GM19240 (cell line): ENCODE measurements around the gene ITSN2.
"Not testable (repeated sequence)": the region's sequence is repeated elsewhere in the genome, so short reads cannot be mapped to it uniquely, and the experiment has no call there.

Experiments
- DNase-seq: peaks from one replicate; pipeline ENCODE4 v3.0.0; 2011; ENCODE audit warnings: low spot score; ENCODE audit not compliant: insufficient read length

Gene ITSN2

GRCh38 chr2:24220554-24221291, 139.6 kb downstream of the ITSN2 start:
- no peak for DNase-seq

GRCh38 chr2:24214880-24215279, 145.5 kb downstream of the ITSN2 start:
- peak; percentile 74 for DNase-seq

GRCh38 chr2:24211408-24211807, 148.9 kb downstream of the ITSN2 start:
- DNase-seq: no peak

GRCh38 chr2:24210723-24211122, 149.6 kb downstream of the ITSN2 start:
- DNase-seq: no peak

- no peak for DNase-seq
Measured at GRCh38 chr2:24210106-24210455, 150.3 kb downstream of the ITSN2 start.

GRCh38 chr2:24209389-24210105, 150.8 kb downstream of the ITSN2 start:
- no peak for DNase-seq

GRCh38 chr2:24208490-24208889, 151.8 kb downstream of the ITSN2 start:
- no peak for DNase-seq

GRCh38 chr2:24207359-24207758, 153.0 kb downstream of the ITSN2 start:
- no peak for DNase-seq

GRCh38 chr2:24206714-24207113, 153.6 kb downstream of the ITSN2 start:
- DNase-seq: no peak

- DNase-seq: no peak
Measured at GRCh38 chr2:24206242-24206641, 154.1 kb downstream of the ITSN2 start.

GRCh38 chr2:24205131-24205530, 155.2 kb downstream of the ITSN2 start:
- DNase-seq: no peak

- DNase-seq: no peak
Measured at GRCh38 chr2:24204505-24204904, 155.8 kb downstream of the ITSN2 start.

GRCh38 chr2:24203787-24204150, 156.6 kb downstream of the ITSN2 start:
- no peak for DNase-seq

GRCh38 chr2:24203029-24203786, 157.1 kb downstream of the ITSN2 start:
- no peak for DNase-seq

- DNase-seq: no peak
Measured at GRCh38 chr2:24200799-24201198, 159.5 kb downstream of the ITSN2 start.

GRCh38 chr2:24199968-24200590, 160.3 kb downstream of the ITSN2 start:
- no peak for DNase-seq

GRCh38 chr2:24197213-24197612, 163.1 kb downstream of the ITSN2 start:
- DNase-seq: not testable (repeated sequence)

GRCh38 chr2:24191848-24192247, 168.5 kb downstream of the ITSN2 start:
- no peak for DNase-seq

- DNase-seq: no peak
Measured at GRCh38 chr2:24191156-24191555, 169.2 kb downstream of the ITSN2 start.

- no peak for DNase-seq
Measured at GRCh38 chr2:24190503-24190902, 169.8 kb downstream of the ITSN2 start.

- no peak for DNase-seq
Measured at GRCh38 chr2:24189551-24189950, 170.8 kb downstream of the ITSN2 start.
